Measurements from ENCODE around the gene CD274. TPM values are rescaled to one million over a fixed set of nuclear protein-coding genes. Genes with fewer than 3 reads are reported as not detected.

The CD274 gene
- total RNA-seq = 1 to 10 TPM in 2 of 4 donors, under 1 TPM in 1, not detected in 1; 0.80 to 2.9 (median 1.2) TPM

GRCh38 chr9:5450359-5451091, at the start of gene CD274:
Gene CD274 (plus strand): TSS chr9:5450542. CDS start chr9:5456114, 5,572 bp downstream.
- in situ Hi-C loops (cut with MboI; ENCODE audit: low pct_ligation_motif_present in 1 of 4, low pct_unique_long_range_greater_than_20kb in 1 of 4, low sequenced_read_pairs in 3 of 4) = loop anchor here in 1 of 4 donors (10.0 kb wide), 1 partner anchor 144 kb away; no protein-coding TSS in a partner anchor
- Histone ChIP-seq H3K36me3 (no peaks in the 10 kb centered on the region), H3K4me3 (peak within 1 kb of the TSS; percentile 28 to 56 (median 36)), H3K27me3 (no peaks in the 10 kb centered on the region), H3K27ac (peak within 1 kb of the TSS; percentile 78 to 96 (median 86)), H3K9me3 (no peaks in the 10 kb centered on the region), H3K4me1 (peaks cover 0 to 25% (median 4%) of the 10 kb centered on the region in 4 donors)
- peak; percentile 94 for DNase-seq
- 3 to 4% methylated on average over 10 to 36 of the region's 36 CpGs for WGBS, 2 donors (ENCODE audit: low coverage in 1 of 2)
- TF ChIP-seq POLR2AphosphoS5 (IDR thresholded peaks at IDR 0.05) = peak; percentile 61 to 83 (median 74)
- TF ChIP-seq EP300 (IDR thresholded peaks at IDR 0.05; ENCODE audit: low read depth) = no peak
- TF ChIP-seq CTCF (IDR thresholded peaks at IDR 0.05) = peak; percentile 54 to 84 (median 58)
- no peak for TF ChIP-seq POLR2A (IDR thresholded peaks at IDR 0.05)
- intact Hi-C loops (cut with DNase I; ENCODE audit: low total_unique reads) = no loop called here

GRCh38 chr9:5402217-5402616, 48.1 kb upstream of the CD274 start:
- DNase-seq = no peak
- no peak overlapping the region for H3K4me3 ChIP-seq
- in situ Hi-C loops (cut with MboI; ENCODE audit: low pct_ligation_motif_present in 1 of 4, low pct_unique_long_range_greater_than_20kb in 1 of 4, low sequenced_read_pairs in 3 of 4) (loop anchor here in 1 of 4 donors (25.0 kb wide), 1 partner anchor 215 kb away; the partner anchor contains the start of gene INSL6), intact Hi-C loops (cut with DNase I; ENCODE audit: low total_unique reads) (no loop called here)
- TF ChIP-seq POLR2AphosphoS5 (IDR thresholded peaks at IDR 0.05) = no peak
- no peaks in the 10 kb centered on the region for H3K27me3 ChIP-seq
- no peaks in the 10 kb centered on the region for H3K4me1 ChIP-seq
- no peak overlapping the region for H3K27ac ChIP-seq
- H3K36me3 ChIP-seq = no peaks in the 10 kb centered on the region
- H3K9me3 ChIP-seq = peaks cover 7% of the 10 kb centered on the region in 2 donors

- Histone ChIP-seq H3K9me3 (peaks cover 17 to 21% of the 10 kb centered on the region in 2 donors), H3K4me1 (no peaks in the 10 kb centered on the region), H3K27me3 (no peaks in the 10 kb centered on the region), H3K4me3 (no peak overlapping the region), H3K36me3 (peaks cover 0 to 7% (median 0%) of the 10 kb centered on the region in 4 donors), H3K27ac (no peak overlapping the region)
- TF ChIP-seq POLR2A (IDR thresholded peaks at IDR 0.05) (no peak), CTCF (IDR thresholded peaks at IDR 0.05) (no peak), POLR2AphosphoS5 (IDR thresholded peaks at IDR 0.05) (no peak)
- intact Hi-C loops (cut with DNase I; ENCODE audit: low total_unique reads) = no loop called here
- in situ Hi-C loops (cut with MboI; ENCODE audit: low pct_ligation_motif_present in 1 of 4, low pct_unique_long_range_greater_than_20kb in 1 of 4, low sequenced_read_pairs in 3 of 4) = loop anchor here in 1 of 4 donors (25.0 kb wide), 1 partner anchor 221 kb away; the partner anchor contains the start of gene INSL6
- DNase-seq = no peak
- WGBS, 2 donors (ENCODE audit: low coverage in 1 of 2) = 91 to 100% methylated on average over 1 of the region's 1 CpG
Measured at GRCh38 chr9:5408596-5408995, 41.7 kb upstream of the CD274 start.

GRCh38 chr9:5416953-5417352, 33.4 kb upstream of the CD274 start:
- Histone ChIP-seq H3K4me1 (no peaks in the 10 kb centered on the region), H3K36me3 (no peaks in the 10 kb centered on the region), H3K27me3 (no peaks in the 10 kb centered on the region), H3K27ac (no peak overlapping the region), H3K4me3 (no peak overlapping the region), H3K9me3 (no peaks in the 10 kb centered on the region)
- intact Hi-C loops (cut with DNase I; ENCODE audit: low total_unique reads) (no loop called here), in situ Hi-C loops (cut with MboI; ENCODE audit: low pct_ligation_motif_present in 1 of 4, low pct_unique_long_range_greater_than_20kb in 1 of 4, low sequenced_read_pairs in 3 of 4) (loop anchor here in 1 of 4 donors (25.0 kb wide), 1 partner anchor 230 kb away; the partner anchor contains the start of gene INSL6)
- no peak for DNase-seq
- TF ChIP-seq CTCF (IDR thresholded peaks at IDR 0.05) = no peak
- no peak for TF ChIP-seq POLR2AphosphoS5 (IDR thresholded peaks at IDR 0.05)
- no peak for TF ChIP-seq POLR2A (IDR thresholded peaks at IDR 0.05)
- no peak for TF ChIP-seq EP300 (IDR thresholded peaks at IDR 0.05; ENCODE audit: low read depth)
- WGBS, 2 donors (ENCODE audit: low coverage in 1 of 2) = 71 to 78% methylated on average over 3 of the region's 3 CpGs

Data from transverse colon (tissue), 4 donors.